Calu3 (cell line): ENCODE data around the gene SIDT1. TPM values are rescaled to one million over a fixed set of nuclear protein-coding genes. Genes with fewer than 3 reads are reported as not detected.

Experiments
- BruUV-seq: library from RNA; stranded (reverse); fragments of 400-500 nt; replicated peaks from 2 replicates; lab custom pipeline; 2021; lab: Mats Ljungman, UMichigan
- CTCF ChIA-PET: fragments of 300-600 bp; sonication (Branson Sonifier 250); formaldehyde crosslinking; loops from one replicate; lab custom pipeline; 2022; ENCODE audit warnings: antibody characterized with exemption; lab: Charles Lee
- DNase-seq: peaks from one replicate; pipeline ENCODE4 v3.0.0; 2022
- H3K27ac Mint-ChIP-seq: one replicate; pipeline ENCODE4 v1.8.0; 2022; ENCODE audit warnings: mixed read lengths; ENCODE audit not compliant: unreplicated experiment
- H3K27me3 Mint-ChIP-seq: one replicate; pipeline ENCODE4 v1.8.0; 2022; ENCODE audit warnings: mixed read lengths; ENCODE audit not compliant: unreplicated experiment
- H3K36me3 Mint-ChIP-seq: one replicate; pipeline ENCODE4 v1.8.0; 2022; ENCODE audit warnings: mild to moderate bottlenecking, moderate library complexity, mixed read lengths; ENCODE audit not compliant: insufficient read depth, unreplicated experiment
- H3K4me1 Mint-ChIP-seq: one replicate; pipeline ENCODE4 v1.8.0; 2022; ENCODE audit warnings: mild to moderate bottlenecking, low read depth, mixed read lengths; ENCODE audit not compliant: unreplicated experiment
- H3K4me3 Mint-ChIP-seq: one replicate; pipeline ENCODE4 v1.8.0; 2022; ENCODE audit warnings: mild to moderate bottlenecking, low read depth, moderate library complexity, mixed read lengths; ENCODE audit not compliant: unreplicated experiment
- H3K9me3 Mint-ChIP-seq: one replicate; pipeline ENCODE4 v1.8.0; 2022; ENCODE audit warnings: low read depth, mixed read lengths; ENCODE audit not compliant: unreplicated experiment
- CTCF ChIP-seq: fragments of 200-600 bp; IDR thresholded peaks from one replicate; pipeline ENCODE4 v1.8.0; 2022; ENCODE audit warnings: antibody characterized with exemption; ENCODE audit not compliant: unreplicated experiment
- intact Hi-C: fragments of 100-400 bp; cut with micrococcal nuclease; formaldehyde crosslinking; loops from one replicate; pipeline ENCODE4 v1.10.0; 2022; ENCODE audit not compliant: unreplicated experiment
- total RNA-seq: library from RNA; stranded (reverse); gene quantifications from 2 replicates; pipeline ENCODE4 v1.2.3, GENCODE V29; 2022

The SIDT1 gene
- total RNA-seq, 1 experiment from 2014 or later, result 0.87 TPM

- Mint-ChIP-seq H3K27me3 (no peaks in the 10 kb centered on the region), H3K4me1 (peaks cover 10% of the 10 kb centered on the region), H3K9me3 (peaks cover 3% of the 10 kb centered on the region), H3K36me3 (no peaks in the 10 kb centered on the region), H3K27ac (no peak overlapping the region), H3K4me3 (no peak overlapping the region)
- no peak for DNase-seq
- intact Hi-C loops, result no loop called here
- no TSS peak for BruUV-seq
- CTCF ChIA-PET, result no interaction called here
- no peak for TF ChIP-seq CTCF
Measured at GRCh38 chr3:113541519-113541918, 9.2 kb downstream of the SIDT1 start.

GRCh38 chr3:113545594-113545993, 13.2 kb downstream of the SIDT1 start:
- Mint-ChIP-seq H3K4me3 (no peak overlapping the region), H3K36me3 (no peaks in the 10 kb centered on the region), H3K4me1 (no peaks in the 10 kb centered on the region), H3K9me3 (peaks cover 3% of the 10 kb centered on the region), H3K27ac (no peak overlapping the region), H3K27me3 (no peaks in the 10 kb centered on the region)
- DNase-seq, result no peak
- no peak for TF ChIP-seq CTCF
- CTCF ChIA-PET, result no interaction called here
- intact Hi-C loops, result no loop called here
- no TSS peak for BruUV-seq

- Mint-ChIP-seq H3K27ac (no peak overlapping the region), H3K9me3 (peaks cover 3% of the 10 kb centered on the region), H3K4me3 (no peak overlapping the region), H3K36me3 (no peaks in the 10 kb centered on the region), H3K4me1 (peaks cover under 1% of the 10 kb centered on the region), H3K27me3 (no peaks in the 10 kb centered on the region)
- intact Hi-C loops, result no loop called here
- no TSS peak for BruUV-seq
- no peak for DNase-seq
- TF ChIP-seq CTCF, result no peak
- CTCF ChIA-PET, result no interaction called here
Measured at GRCh38 chr3:113546414-113546893, 14.1 kb downstream of the SIDT1 start.

GRCh38 chr3:113548501-113548900, 16.1 kb downstream of the SIDT1 start:
- TF ChIP-seq CTCF, result no peak
- Mint-ChIP-seq H3K36me3 (no peaks in the 10 kb centered on the region), H3K27ac (no peak overlapping the region), H3K9me3 (no peaks in the 10 kb centered on the region), H3K27me3 (no peaks in the 10 kb centered on the region), H3K4me3 (no peak overlapping the region), H3K4me1 (peaks cover 12% of the 10 kb centered on the region)
- intact Hi-C loops, result no loop called here
- no TSS peak for BruUV-seq
- CTCF ChIA-PET, result no interaction called here
- no peak for DNase-seq
